Measurements from ENCODE around the gene ADARB1. TPM values are rescaled to one million over a fixed set of nuclear protein-coding genes. Genes with fewer than 3 reads are reported as not detected.

The ADARB1 gene
- total RNA-seq, 1 experiment from 2014 or later, result 15.8 TPM

GRCh38 chr21:45031571-45032191 is 42.7 kb upstream of the ADARB1 start:
- H3K79me2 ChIP-seq (ENCODE audit: insufficient read depth, low read length), result no peaks in the 10 kb centered on the region
- no peak overlapping the region for H2BK5ac ChIP-seq (ENCODE audit: insufficient read length, low read length)
- peak overlapping the region in 1 of 3 experiments; percentile 44; a peak in 1 of 7 replicates for H3K27ac Mint-ChIP-seq

More at GRCh38 chr21:45031571-45032191, 42.7 kb upstream of the ADARB1 start:
- Histone ChIP-seq H3K23me2 (ENCODE audit: insufficient read length, low read depth, low read length, poor library complexity, severe bottlenecking) (no peaks in the 10 kb centered on the region), H3K14ac (ENCODE audit: insufficient read depth, low read length) (no peak overlapping the region), H2AFZ (ENCODE audit: low read length) (no peak overlapping the region), H4K20me1 (ENCODE audit: control insufficient read depth, insufficient read depth, insufficient read length) (no peaks in the 10 kb centered on the region), H3K4ac (ENCODE audit: low read depth, low read length) (no peak overlapping the region), H2AK5ac (ENCODE audit: insufficient read length, low read length) (no peak overlapping the region), H3K23ac (ENCODE audit: insufficient read length, low read depth, low read length) (no peak overlapping the region), H3K56ac (ENCODE audit: insufficient read length, low read depth, low read length) (no peak overlapping the region), H3T11ph (ENCODE audit: low read length) (no peak overlapping the region), H3K4me1 (ENCODE audit: insufficient read depth, low read length) (no peaks in the 10 kb centered on the region; the same call in 1 of the 2 replicates), H2BK20ac (ENCODE audit: low read depth, low read length, poor library complexity, severe bottlenecking) (no peak overlapping the region), H2BK15ac (ENCODE audit: low read depth, low read length) (no peak overlapping the region), H2BK12ac (ENCODE audit: insufficient read length, low read depth, low read length) (no peak overlapping the region), H4K91ac (ENCODE audit: insufficient read length, low read depth, low read length) (no peak overlapping the region), H2BK120ac (ENCODE audit: low read depth, low read length, poor library complexity, severe bottlenecking) (no peak overlapping the region), H3K9me3 (ENCODE audit: control insufficient read depth, low read depth, low read length) (no peaks in the 10 kb centered on the region), H4K8ac (replicated peaks; ENCODE audit: insufficient read length, low read depth, low read length) (no peak overlapping the region), H3K27ac (ENCODE audit: insufficient read length, low read depth, low read length) (no peak overlapping the region), H3K4me2 (ENCODE audit: insufficient read depth, insufficient read length, low read length) (no peak overlapping the region), H3K18ac (ENCODE audit: insufficient read length, low read depth, low read length) (no peak overlapping the region), H3K9ac (ENCODE audit: extremely low read depth, insufficient read length, low read length) (no peak overlapping the region), H3K79me1 (ENCODE audit: insufficient read depth, low read depth, low read length, poor library complexity, severe bottlenecking) (no peaks in the 10 kb centered on the region), H4K5ac (ENCODE audit: insufficient read length, low read depth, low read length) (no peak overlapping the region), H3K27me3 (ENCODE audit: insufficient read depth, low read length) (no peaks in the 10 kb centered on the region)
- no CpG with 5 or more reads among the region's 23 CpGs for WGBS (ENCODE audit: extremely low coverage, insufficient read length, low lambda C conversion rate)
- Mint-ChIP-seq H3K4me1 (peaks cover 33 to 48% of the 10 kb centered on the region in 2 experiments), H3K4me3 (no peak overlapping the region; a peak in 1 of 5 replicates), H3K9me3 (peaks cover 0 to 4% of the 10 kb centered on the region in 2 experiments; a peak in 3 of 5 replicates), H3K36me3 (ENCODE audit: insufficient read depth in 1 of 3, low read depth in 3 of 3) (no peaks in the 10 kb centered on the region; a peak in 1 of 7 replicates), H3K27me3 (ENCODE audit: low read depth) (peaks cover 17% of the 10 kb centered on the region)
- no peak for TF ChIP-seq CTCF (conservative IDR thresholded peaks at IDR 0.05)
- no peak for DNase-seq
